Type B pancreatic cell (in vitro differentiated cells): ENCODE results near the gene ICOSLG. TPM values are rescaled to one million over a fixed set of nuclear protein-coding genes. Genes with fewer than 3 reads are reported as not detected.

ENCODE experiments used
- DNase-seq: peaks from one replicate; pipeline ENCODE4 v3.0.0; 2021; ENCODE audit warnings: mixed read lengths; ENCODE audit not compliant: unreplicated experiment; ENCODE audit errors: extremely low spot score
- H3K27ac Mint-ChIP-seq: 2 replicates; pipeline ENCODE4 v1.8.0; 2021; ENCODE audit warnings: mild to moderate bottlenecking, mixed read lengths
- H3K27me3 Mint-ChIP-seq: 2 replicates; pipeline ENCODE4 v1.8.0; 2021; ENCODE audit warnings: mixed read lengths
- H3K36me3 Mint-ChIP-seq: 2 replicates; pipeline ENCODE4 v1.8.0; 2021; ENCODE audit warnings: mixed read lengths
- H3K4me1 Mint-ChIP-seq: one replicate; pipeline ENCODE4 v1.8.0; 2021; ENCODE audit warnings: mixed read lengths; ENCODE audit not compliant: unreplicated experiment
- H3K4me3 Mint-ChIP-seq: 2 replicates; pipeline ENCODE4 v1.8.0; 2021; ENCODE audit warnings: mild to moderate bottlenecking, mixed read lengths
- H3K9me3 Mint-ChIP-seq: 2 replicates; pipeline ENCODE4 v1.8.0; 2021; ENCODE audit warnings: mixed read lengths
- CTCF ChIP-seq: fragments of 200-600 bp; sonication (generic); conservative IDR thresholded peaks from 2 replicates; pipeline ENCODE4 v1.5.0; 2021; ENCODE audit warnings: antibody characterized with exemption, mild to moderate bottlenecking
- total RNA-seq: library from RNA; stranded (reverse); gene quantifications from 2 replicates; pipeline ENCODE4 v1.2.1, GENCODE V29; 2021; ENCODE audit warnings: low replicate concordance

The ICOSLG gene
- total RNA-seq, 1 donor from 2014 or later = 5.4 TPM

- Mint-ChIP-seq H3K9me3 (no peaks in the 10 kb centered on the region), H3K27ac (no peak overlapping the region), H3K36me3 (no peaks in the 10 kb centered on the region), H3K4me1 (peaks cover 5% of the 10 kb centered on the region), H3K27me3 (no peaks in the 10 kb centered on the region), H3K4me3 (no peak overlapping the region)
- no peak for TF ChIP-seq CTCF
- DNase-seq = no peak
Observed at GRCh38 chr21:44262338-44263056, 21.8 kb upstream of the ICOSLG start.

- H3K27me3 Mint-ChIP-seq = no peaks in the 10 kb centered on the region
- no peak within 1 kb of the TSS for H3K4me3 Mint-ChIP-seq
- DNase-seq = peak; percentile 66
- H3K27ac Mint-ChIP-seq = no peak within 1 kb of the TSS
- H3K36me3 Mint-ChIP-seq = no peaks in the 10 kb centered on the region
- peaks cover 5% of the 10 kb centered on the region for H3K4me1 Mint-ChIP-seq
- H3K9me3 Mint-ChIP-seq = no peaks in the 10 kb centered on the region
- TF ChIP-seq CTCF = no peak
Observed at GRCh38 chr21:44261675-44262295, 21.0 kb upstream of the ICOSLG start, which contains the start of gene DNMT3L. TSS of gene DNMT3L (minus strand) at chr21:44261897. CDS start at chr21:44261259, 638 bp downstream.

GRCh38 chr21:44260791-44261631 lies 20.3 kb upstream of the ICOSLG start:
- H3K9me3 Mint-ChIP-seq = no peaks in the 10 kb centered on the region
- no peaks in the 10 kb centered on the region for H3K36me3 Mint-ChIP-seq
- DNase-seq = no peak
- no peaks in the 10 kb centered on the region for H3K27me3 Mint-ChIP-seq
- H3K27ac Mint-ChIP-seq = no peak overlapping the region
- no peak overlapping the region for H3K4me3 Mint-ChIP-seq
- no peak for TF ChIP-seq CTCF
- peaks cover 5% of the 10 kb centered on the region for H3K4me1 Mint-ChIP-seq

- Mint-ChIP-seq H3K4me3 (no peak overlapping the region), H3K27ac (no peak overlapping the region), H3K36me3 (no peaks in the 10 kb centered on the region), H3K4me1 (peaks cover 5% of the 10 kb centered on the region), H3K27me3 (no peaks in the 10 kb centered on the region), H3K9me3 (no peaks in the 10 kb centered on the region)
- DNase-seq = no peak
- TF ChIP-seq CTCF = no peak
Observed at GRCh38 chr21:44260066-44260465, 19.3 kb upstream of the ICOSLG start.

GRCh38 chr21:44259082-44259705 lies 18.5 kb upstream of the ICOSLG start:
- Mint-ChIP-seq H3K27ac (no peak overlapping the region), H3K9me3 (no peaks in the 10 kb centered on the region)
- no peak for DNase-seq

More at GRCh38 chr21:44259082-44259705, 18.5 kb upstream of the ICOSLG start:
- Mint-ChIP-seq H3K36me3 (no peaks in the 10 kb centered on the region), H3K4me1 (peaks cover 5% of the 10 kb centered on the region), H3K27me3 (no peaks in the 10 kb centered on the region), H3K4me3 (no peak overlapping the region)
- no peak for TF ChIP-seq CTCF
